Cardiac muscle cell (in vitro differentiated cells and primary cell): Measurements from ENCODE around the gene GRK7. TPM values are rescaled to one million over a fixed set of nuclear protein-coding genes. Genes with fewer than 3 reads are reported as not detected.

Source experiments
- DNase-seq, 2 donors: peaks; one replicate each; pipeline versions ENCODE4 v3.0.0 to v3.0.0-alpha.2; 2010 to 2017; ENCODE audit warnings: low read depth in 1 of 2, low spot score in 1 of 2
- H3K27ac ChIP-seq: fragments of 200-600 bp; sonication (generic); 2 replicates; pipeline ENCODE4 v1.5.1; 2016
- H3K27me3 ChIP-seq: fragments of 200-600 bp; sonication (generic); 2 replicates; pipeline ENCODE4 v1.6.0; 2016; ENCODE audit warnings: control low read depth
- H3K36me3 ChIP-seq: fragments of 200-600 bp; sonication (generic); 2 replicates; pipeline ENCODE4 v1.5.1; 2016; ENCODE audit warnings: control low read depth
- H3K4me1 ChIP-seq: fragments of 200-600 bp; sonication (generic); 2 replicates; pipeline ENCODE4 v1.8.1; 2017; ENCODE audit warnings: low read depth, mild to moderate bottlenecking, mixed run types
- H3K4me3 ChIP-seq: fragments of 200-600 bp; sonication (generic); 2 replicates; pipeline ENCODE4 v1.5.1; 2016; ENCODE audit warnings: mild to moderate bottlenecking
- H3K9me3 ChIP-seq: fragments of 200-600 bp; sonication (generic); 2 replicates; pipeline ENCODE4 v1.5.1; 2017; ENCODE audit warnings: low read depth, mild to moderate bottlenecking, control low read depth
- CTCF ChIP-seq: IDR thresholded peaks from 2 replicates; pipeline ENCODE4 v1.5.1; 2012; ENCODE audit warnings: low read depth, mild to moderate bottlenecking, low read length
- polyA plus RNA-seq: library from polyadenylated mRNA; unstranded; fragments of >200 nt; fragmentation: Nextera tagmentation; extraction: Ambion mirVana; gene quantifications from 2 replicates; pipeline ENCODE4 v1.2.1, GENCODE V29; 2016
- total RNA-seq: library from RNA; depleted of rRNA; stranded (reverse); fragments of >200 nt; gene quantifications from 2 replicates; pipeline ENCODE4 v1.2.3, GENCODE V29; 2016

Gene GRK7
- total and polyA plus RNA-seq, 2 experiments from 2014 or later = not detected

DNA sequence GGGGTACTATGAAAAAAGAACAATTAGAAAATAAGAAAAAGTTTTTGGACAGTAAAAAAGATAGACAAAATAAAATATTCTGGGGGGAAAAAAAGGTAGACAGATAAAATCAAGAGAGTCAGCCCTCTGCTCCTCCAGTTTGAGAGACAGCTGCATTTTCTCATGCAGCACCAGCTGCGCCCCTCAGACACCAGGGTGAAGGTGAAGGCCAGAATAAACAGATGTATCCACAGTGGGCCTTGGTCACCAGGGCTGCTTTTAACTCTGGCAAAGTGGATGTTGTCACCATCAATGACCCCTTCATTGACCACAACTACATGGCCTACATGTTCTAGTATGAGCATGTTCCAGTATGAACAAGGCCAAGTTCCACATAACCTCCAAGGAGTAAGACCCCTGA lies 39.0 kb upstream of the GRK7 start:
- no peaks in the 10 kb centered on the region for H3K36me3 ChIP-seq
- H3K27me3 ChIP-seq = no peaks in the 10 kb centered on the region
- no peak for DNase-seq
- H3K9me3 ChIP-seq = no peaks in the 10 kb centered on the region
- TF ChIP-seq CTCF = no peak
- no peak overlapping the region for H3K4me3 ChIP-seq
- H3K27ac ChIP-seq = no peak overlapping the region
- H3K4me1 ChIP-seq = peaks cover 7% of the 10 kb centered on the region

GRCh38 chr3:141725036-141725435 lies 38.2 kb upstream of the GRK7 start:
- no peak for DNase-seq
- Histone ChIP-seq H3K27me3 (no peaks in the 10 kb centered on the region), H3K4me1 (peaks cover 7% of the 10 kb centered on the region)

DNA sequence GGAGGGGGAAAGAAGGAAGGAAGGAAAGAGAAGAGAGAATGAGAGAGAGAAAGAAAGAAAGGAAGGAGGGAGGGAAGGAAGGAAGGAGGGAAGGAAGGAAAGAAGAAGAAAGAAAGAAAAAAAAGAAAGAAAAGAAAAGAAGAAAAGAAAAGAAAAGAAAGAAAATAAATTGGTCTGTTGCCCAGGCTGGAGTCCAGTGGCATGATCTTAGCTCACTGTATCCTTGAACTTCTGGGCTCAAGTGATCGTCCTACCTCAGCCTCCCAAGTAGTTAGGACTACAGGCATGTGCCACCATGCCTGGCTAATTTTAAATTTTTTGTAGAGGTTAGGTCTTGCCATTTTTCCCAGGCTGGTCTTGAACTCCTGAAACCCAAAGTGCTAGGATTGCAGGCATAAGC lies 36.7 kb upstream of the GRK7 start:
- H3K27me3 ChIP-seq = no peaks in the 10 kb centered on the region
- no peak for TF ChIP-seq CTCF

More at GRCh38 chr3:141725036-141725435, 38.2 kb upstream of the GRK7 start:
- no peak overlapping the region for H3K27ac ChIP-seq
- H3K36me3 ChIP-seq = no peaks in the 10 kb centered on the region
- H3K4me3 ChIP-seq = no peak overlapping the region
- no peak for TF ChIP-seq CTCF
- no peaks in the 10 kb centered on the region for H3K9me3 ChIP-seq

GRCh38 chr3:141728355-141728892 lies 34.8 kb upstream of the GRK7 start:
- H3K4me1 ChIP-seq = peaks cover 4% of the 10 kb centered on the region
- no peaks in the 10 kb centered on the region for H3K36me3 ChIP-seq
- H3K4me3 ChIP-seq = no peak overlapping the region
- no peak for DNase-seq
- no peaks in the 10 kb centered on the region for H3K9me3 ChIP-seq
- no peak for TF ChIP-seq CTCF
- no peaks in the 10 kb centered on the region for H3K27me3 ChIP-seq
- H3K27ac ChIP-seq = no peak overlapping the region

More for the DNA sequence above, 36.7 kb upstream of the GRK7 start:
- Histone ChIP-seq H3K4me1 (peaks cover 7% of the 10 kb centered on the region), H3K27ac (no peak overlapping the region), H3K4me3 (no peak overlapping the region), H3K9me3 (no peaks in the 10 kb centered on the region), H3K36me3 (no peaks in the 10 kb centered on the region)
- no peak for DNase-seq

GRCh38 chr3:141729240-141729639 lies 34.0 kb upstream of the GRK7 start:
- no peaks in the 10 kb centered on the region for H3K36me3 ChIP-seq
- no peaks in the 10 kb centered on the region for H3K4me1 ChIP-seq
- no peaks in the 10 kb centered on the region for H3K9me3 ChIP-seq
- H3K4me3 ChIP-seq = no peak overlapping the region
- no peak for DNase-seq
- H3K27me3 ChIP-seq = no peaks in the 10 kb centered on the region
- H3K27ac ChIP-seq = no peak overlapping the region
- TF ChIP-seq CTCF = no peak
